Measurements from ENCODE around the gene TMEM81.

GRCh38 chr1:205052690-205053089 is 31.6 kb downstream of the TMEM81 start:
- TF ChIP-seq CTCF (IDR thresholded peaks at IDR 0.05) = no peak
- no peak for TF ChIP-seq GABPA (IDR thresholded peaks at IDR 0.05; ENCODE audit: low read depth)
- no peak for TF ChIP-seq POLR2AphosphoS5 (IDR thresholded peaks at IDR 0.05; ENCODE audit: low read depth, low read length)
- no peak for TF ChIP-seq EP300 (IDR thresholded peaks at IDR 0.05; ENCODE audit: borderline replicate concordance in 1 of 2, low read depth in 1 of 2, low read length in 1 of 2)
- no peak for TF ChIP-seq RAD21 (IDR thresholded peaks at IDR 0.05; ENCODE audit: low read length)
- no peak for TF ChIP-seq SIN3A (IDR thresholded peaks at IDR 0.05; ENCODE audit: borderline replicate concordance, low read depth, low read length)
- no peak for TF ChIP-seq FOSL2 (IDR thresholded peaks at IDR 0.05; ENCODE audit: borderline replicate concordance, low read depth)

Data from SK-N-SH (cell line).